Gastroesophageal sphincter (tissue), 4 donors: Measurements from ENCODE around the gene EVI5L. TPM values are rescaled to one million over a fixed set of nuclear protein-coding genes. Genes with fewer than 3 reads are reported as not detected.

Experiments used
- ATAC-seq: fragments of 150-250 bp; one replicate; pipeline ENCODE4 v1.9.1; 2016; ENCODE audit warnings: mild to moderate bottlenecking, moderate library complexity
- H3K27ac ChIP-seq, 4 donors: fragments of 200-600 bp; sonication (generic) in 3 of 4; 1 replicate in 3 of 4; 2 replicates in 1 of 4; pipeline ENCODE4 v1.5.1; 2016 to 2019
- H3K27me3 ChIP-seq: fragments of 200-600 bp; sonication (generic); one replicate; pipeline ENCODE4 v1.5.1; 2019
- H3K36me3 ChIP-seq, 2 donors: fragments of 200-600 bp; sonication (generic); one replicate each; pipeline ENCODE4 v1.5.1; 2019; ENCODE audit warnings: control low read depth in 1 of 2
- H3K4me1 ChIP-seq, 3 donors: fragments of 200-600 bp; sonication (generic); 1 replicate in 2 of 3; 2 replicates in 1 of 3; pipeline ENCODE4 v1.5.1; 2016 to 2019; ENCODE audit warnings: control low read depth in 2 of 3
- H3K4me3 ChIP-seq, 2 donors: fragments of 200-600 bp; sonication (generic); one replicate each; pipeline ENCODE4 v1.5.1; 2019; ENCODE audit warnings: mild to moderate bottlenecking in 1 of 2, moderate library complexity in 1 of 2
- H3K9me3 ChIP-seq, 3 donors: fragments of 200-600 bp; sonication (generic); one replicate each; pipeline ENCODE4 v1.5.1; 2017 to 2019; ENCODE audit warnings: control low read depth in 2 of 3
- EP300 ChIP-seq: sonication (generic); formaldehyde crosslinking; IDR thresholded peaks from one replicate; pipeline ENCODE4 v1.6.1; 2017; ENCODE audit warnings: antibody characterized with exemption, mild to moderate bottlenecking
- POLR2A ChIP-seq, 2 donors: fragments of 450-650 bp; IDR thresholded peaks; one replicate each; pipeline ENCODE4 v1.6.1; 2017; ENCODE audit warnings: antibody characterized with exemption in 2 of 2, mild to moderate bottlenecking in 2 of 2, moderate library complexity in 1 of 2
- POLR2AphosphoS5 ChIP-seq: sonication (generic); formaldehyde crosslinking; IDR thresholded peaks from one replicate; pipeline ENCODE4 v1.6.1; 2017; ENCODE audit warnings: antibody characterized with exemption
- WGBS, 2 donors: methylation state at CpG; one replicate each; pipeline ENCODE4 v1.1.5; 2018; ENCODE audit warnings: low coverage in 1 of 2; 5-methylcytosine and 5-hydroxymethylcytosine counted together
- total RNA-seq, 4 donors: library from RNA; depleted of rRNA; stranded (reverse); fragments of >200 nt; gene quantifications; one replicate each; pipeline ENCODE4 v1.1.0, GENCODE V29; 2016
- TF ChIP-seq, protein P1 (sequence below), 4 experiments: fragments of 200-600 bp in 2 of 4; fragments of 450-650 bp in 2 of 4; sonication (generic) in 1 of 4; IDR thresholded peaks; one replicate each; pipeline ENCODE4 v1.5.1; 2017 to 2019; ENCODE audit warnings: antibody characterized with exemption in 4 of 4, mild to moderate bottlenecking in 2 of 4, moderate library complexity in 2 of 4

The EVI5L gene
- total RNA-seq, 4 donors from 2014 or later: 17.3 to 46.3 (median 22.2) TPM

DNA sequence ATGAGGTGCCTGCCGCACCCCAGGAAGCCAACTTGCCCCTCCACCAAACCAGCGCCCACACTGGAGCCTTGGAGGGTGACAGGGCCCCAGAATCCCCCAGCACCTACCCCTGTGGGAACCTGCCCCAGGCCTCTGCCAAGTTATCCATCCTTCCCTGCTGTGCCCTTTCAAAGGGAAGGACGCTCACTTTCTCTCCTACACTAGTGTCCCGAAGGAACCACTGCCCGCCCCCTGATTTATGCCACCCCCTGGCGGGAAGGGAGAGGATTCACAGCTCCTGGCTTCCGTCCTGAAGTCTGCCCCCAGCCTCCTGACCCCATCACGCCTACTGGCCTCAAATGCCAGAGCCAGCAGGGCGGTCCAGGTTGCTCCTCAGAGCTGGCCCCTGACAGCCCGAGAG, 1.4 kb downstream of the EVI5L start:
- TF ChIP-seq POLR2AphosphoS5 (no peak), EP300 (no peak)
- TF ChIP-seq, protein P1, sequence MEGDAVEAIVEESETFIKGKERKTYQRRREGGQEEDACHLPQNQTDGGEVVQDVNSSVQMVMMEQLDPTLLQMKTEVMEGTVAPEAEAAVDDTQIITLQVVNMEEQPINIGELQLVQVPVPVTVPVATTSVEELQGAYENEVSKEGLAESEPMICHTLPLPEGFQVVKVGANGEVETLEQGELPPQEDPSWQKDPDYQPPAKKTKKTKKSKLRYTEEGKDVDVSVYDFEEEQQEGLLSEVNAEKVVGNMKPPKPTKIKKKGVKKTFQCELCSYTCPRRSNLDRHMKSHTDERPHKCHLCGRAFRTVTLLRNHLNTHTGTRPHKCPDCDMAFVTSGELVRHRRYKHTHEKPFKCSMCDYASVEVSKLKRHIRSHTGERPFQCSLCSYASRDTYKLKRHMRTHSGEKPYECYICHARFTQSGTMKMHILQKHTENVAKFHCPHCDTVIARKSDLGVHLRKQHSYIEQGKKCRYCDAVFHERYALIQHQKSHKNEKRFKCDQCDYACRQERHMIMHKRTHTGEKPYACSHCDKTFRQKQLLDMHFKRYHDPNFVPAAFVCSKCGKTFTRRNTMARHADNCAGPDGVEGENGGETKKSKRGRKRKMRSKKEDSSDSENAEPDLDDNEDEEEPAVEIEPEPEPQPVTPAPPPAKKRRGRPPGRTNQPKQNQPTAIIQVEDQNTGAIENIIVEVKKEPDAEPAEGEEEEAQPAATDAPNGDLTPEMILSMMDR (IDR thresholded peaks at IDR 0.05): peak in 1 of 4 experiments; percentile 10
- 50 to 80% methylated on average over 1 to 2 of the region's 10 CpGs for WGBS, 2 donors
- Histone ChIP-seq H3K9me3 (no peaks in the 10 kb centered on the region), H3K27ac (peak overlapping the region in 1 of 4 donors; percentile 36), H3K27me3 (no peaks in the 10 kb centered on the region), H3K36me3 (no peaks in the 10 kb centered on the region), H3K4me1 (peaks cover 0 to 42% (median 14%) of the 10 kb centered on the region in 3 donors), H3K4me3 (peak overlapping the region in 1 of 2 donors; percentile 96)
- ATAC-seq: no peak

DNA sequence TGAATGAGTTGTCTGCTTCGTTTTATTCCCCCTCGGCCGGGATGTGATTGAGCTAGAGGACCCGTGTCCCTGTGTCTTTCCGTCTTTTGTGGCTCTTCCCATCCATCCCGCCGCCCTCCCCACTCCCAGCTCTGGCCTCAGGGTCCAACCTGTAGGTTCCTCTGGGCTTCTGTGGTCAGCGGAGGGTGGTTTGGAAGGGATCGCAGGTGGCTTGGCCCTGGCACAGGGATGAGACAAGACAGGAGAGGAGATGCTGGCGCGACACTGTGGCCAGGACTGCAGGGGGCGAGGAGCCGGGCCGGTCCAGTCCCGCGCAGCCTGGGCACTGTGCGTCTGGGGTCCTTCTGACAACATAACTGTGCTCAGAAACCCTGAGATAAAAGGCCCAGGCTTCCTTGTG, 2.0 kb downstream of the EVI5L start:
- H3K9me3 ChIP-seq: no peaks in the 10 kb centered on the region
- no peak for ATAC-seq
- peaks cover 0 to 42% (median 14%) of the 10 kb centered on the region in 3 donors for H3K4me1 ChIP-seq
- peak overlapping the region in 1 of 4 donors; percentile 36 for H3K27ac ChIP-seq
- H3K36me3 ChIP-seq: no peaks in the 10 kb centered on the region
- TF ChIP-seq EP300: no peak
- TF ChIP-seq POLR2A (IDR thresholded peaks at IDR 0.05): no peak
- TF ChIP-seq, protein P1 (IDR thresholded peaks at IDR 0.05): no peak
- no peak for TF ChIP-seq POLR2AphosphoS5
- H3K27me3 ChIP-seq: no peaks in the 10 kb centered on the region
- WGBS, 2 donors: 50 to 62% methylated on average over 4 to 10 of the region's 17 CpGs
- no peak overlapping the region for H3K4me3 ChIP-seq

DNA sequence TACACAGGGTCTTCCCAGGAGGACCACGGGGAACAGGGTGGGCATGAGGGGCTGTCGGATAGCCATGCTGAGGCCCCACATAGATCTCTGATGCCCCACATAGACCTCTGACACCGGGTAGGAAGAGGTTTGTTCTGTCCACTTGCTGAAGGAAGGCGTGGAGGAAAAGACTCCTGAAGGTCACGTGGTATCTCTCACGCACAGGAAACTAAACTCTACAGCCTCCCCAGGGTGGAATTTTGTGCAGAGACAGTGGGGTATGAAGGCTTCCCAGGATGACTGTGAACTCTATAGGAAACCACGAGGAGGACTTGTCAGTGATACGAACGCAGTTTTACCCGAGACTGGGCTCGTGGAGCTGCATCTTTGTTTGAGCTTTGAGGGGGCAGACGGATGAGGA, 2.8 kb downstream of the EVI5L start:
- ATAC-seq: no peak
- TF ChIP-seq POLR2A (IDR thresholded peaks at IDR 0.05) (no peak), EP300 (no peak), POLR2AphosphoS5 (no peak)
- TF ChIP-seq, protein P1 (IDR thresholded peaks at IDR 0.05): no peak
- Histone ChIP-seq H3K4me1 (peaks cover 0 to 42% (median 14%) of the 10 kb centered on the region in 3 donors), H3K9me3 (no peaks in the 10 kb centered on the region), H3K4me3 (no peak overlapping the region), H3K36me3 (no peaks in the 10 kb centered on the region), H3K27ac (peak overlapping the region in 1 of 4 donors; percentile 5), H3K27me3 (no peaks in the 10 kb centered on the region)
- WGBS, 2 donors: 69 to 82% methylated on average over 8 to 12 of the region's 12 CpGs

DNA sequence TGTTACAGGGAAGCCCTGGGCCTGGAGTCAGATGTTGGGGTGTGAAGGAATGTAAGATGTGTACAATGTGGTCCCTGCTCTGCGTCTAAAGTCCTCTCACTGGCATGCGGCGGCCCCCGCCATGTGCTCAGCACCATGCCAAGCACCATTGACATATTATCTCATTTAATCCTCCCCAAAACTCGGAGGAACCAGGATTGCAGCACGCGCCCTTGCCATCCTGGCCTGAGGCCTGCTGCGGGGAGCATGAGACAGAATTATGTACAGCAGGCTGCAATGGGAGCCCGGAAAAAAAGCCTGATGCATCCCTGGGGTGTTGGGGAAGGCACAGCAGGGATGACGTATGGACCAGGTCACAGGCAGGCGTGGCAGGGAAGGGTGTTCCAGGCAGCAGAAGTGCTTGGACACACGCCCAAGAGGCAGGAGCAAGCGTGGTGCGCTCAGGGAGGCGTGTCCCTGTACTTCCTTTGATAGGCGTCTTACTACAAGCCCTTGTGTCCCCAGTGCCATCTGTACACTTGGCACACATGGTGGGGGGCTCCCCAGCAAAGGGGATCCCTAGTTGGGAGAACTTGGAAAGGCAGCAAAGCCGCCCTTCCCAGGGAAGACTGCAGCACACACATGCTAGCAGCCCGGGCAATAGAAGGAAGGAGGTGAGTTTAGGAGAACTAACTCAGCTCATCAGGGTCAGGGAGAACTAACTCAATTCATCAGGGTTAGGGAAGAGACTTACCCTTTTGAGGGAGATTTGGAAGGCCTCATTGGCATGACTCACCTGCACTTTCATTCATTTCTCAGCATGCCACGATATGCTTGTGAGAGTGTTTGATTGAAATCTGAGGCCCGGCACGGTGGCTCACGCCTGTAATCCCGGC, 3.4 kb downstream of the EVI5L start:
- Histone ChIP-seq H3K36me3 (no peaks in the 10 kb centered on the region), H3K4me3 (no peak overlapping the region), H3K27me3 (no peaks in the 10 kb centered on the region), H3K27ac (peak overlapping the region in 1 of 4 donors; percentile 5), H3K9me3 (no peaks in the 10 kb centered on the region), H3K4me1 (peaks cover 0 to 42% (median 14%) of the 10 kb centered on the region in 3 donors)
- 70% methylated on average over 6 of the region's 23 CpGs; no CpG with 5 or more reads in 1 of the 2 donors for WGBS, 2 donors
- TF ChIP-seq, protein P1 (IDR thresholded peaks at IDR 0.05): no peak
- TF ChIP-seq POLR2A (IDR thresholded peaks at IDR 0.05) (no peak), POLR2AphosphoS5 (no peak), EP300 (no peak)
- ATAC-seq: no peak

DNA sequence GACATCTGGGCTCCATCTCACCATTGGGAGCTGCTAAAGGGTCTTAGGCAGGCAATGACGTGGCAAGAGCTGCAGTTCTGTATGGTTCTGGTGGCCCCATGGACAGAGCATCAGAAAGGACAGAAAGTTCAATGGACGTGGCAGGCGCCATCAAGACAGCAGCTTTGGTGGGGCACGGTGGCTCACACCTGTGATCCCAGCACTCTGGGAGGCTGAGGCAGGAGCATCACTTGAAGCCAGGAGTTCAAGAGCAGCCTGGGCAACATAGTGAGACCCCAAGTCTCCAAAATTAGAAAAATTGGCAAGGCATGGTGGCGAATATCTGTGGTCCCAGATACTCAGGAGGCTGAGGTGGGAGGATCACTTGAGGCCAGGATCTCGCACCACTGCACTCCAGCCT, 9.5 kb downstream of the EVI5L start:
- TF ChIP-seq POLR2AphosphoS5 (no peak), EP300 (no peak), POLR2A (IDR thresholded peaks at IDR 0.05) (no peak)
- TF ChIP-seq, protein P1 (IDR thresholded peaks at IDR 0.05): no peak
- no peak for ATAC-seq
- H3K4me3 ChIP-seq: no peak overlapping the region
- H3K36me3 ChIP-seq: no peaks in the 10 kb centered on the region
- no peak overlapping the region for H3K27ac ChIP-seq
- H3K9me3 ChIP-seq: no peaks in the 10 kb centered on the region
- no peaks in the 10 kb centered on the region for H3K4me1 ChIP-seq
- H3K27me3 ChIP-seq: no peaks in the 10 kb centered on the region
- WGBS, 2 donors: 86 to 100% methylated on average over 3 to 4 of the region's 6 CpGs
